ENCODE data around the gene OSMR. TPM values are rescaled to one million over a fixed set of nuclear protein-coding genes. Genes with fewer than 3 reads are reported as not detected.

Gene OSMR
- polyA plus RNA-seq (2011; rRNA removed): 43.4 and 53.3 TPM in 2 replicates
- 33.3 and 41.2 TPM in 2 replicates for polyA minus RNA-seq (2011; rRNA and poly(A)+ RNA removed)

GRCh38 chr5:38845526-38846378, at the start of gene OSMR:
Gene OSMR, plus strand, starts transcription at chr5:38846012. Its CDS starts 23,033 bp downstream, at chr5:38869045.
- CTCF ChIA-PET: no interaction called here
- POLR2A ChIA-PET: interaction anchor here (0.6 kb wide), 2 partner anchors 120 to 238 kb away, joined by 5 read pairs; no protein-coding TSS in a partner anchor
- no peak for TF ChIP-seq CTCF (IDR thresholded peaks at IDR 0.05; ENCODE audit: insufficient read depth, low read depth, low read length)
- Histone ChIP-seq H3K27me3 (ENCODE audit: control insufficient read depth, insufficient read depth, low read length) (no peaks in the 10 kb centered on the region), H3K36me3 (ENCODE audit: control insufficient read depth, insufficient read depth, low read length) (peaks cover 2% of the 10 kb centered on the region), H3K4me3 (ENCODE audit: low read depth, low read length) (peak within 1 kb of the TSS; percentile 96)
- DNase-seq (ENCODE audit: low read depth): peak; percentile 93

- Histone ChIP-seq H3K27me3 (ENCODE audit: control insufficient read depth, insufficient read depth, low read length) (no peaks in the 10 kb centered on the region; the same call in 1 of the 2 replicates), H3K36me3 (ENCODE audit: control insufficient read depth, insufficient read depth, low read length) (no peaks in the 10 kb centered on the region), H3K4me3 (ENCODE audit: low read depth, low read length) (no peak overlapping the region)
- POLR2A ChIA-PET: interaction anchor here (0.6 kb wide), 1 partner anchor 964 kb away, joined by 3 read pairs; no protein-coding TSS in a partner anchor
- CTCF ChIA-PET: interaction anchor here (1.1 kb wide), 1 partner anchor 14 kb away, joined by 3 read pairs; no protein-coding TSS in a partner anchor
- no peak for DNase-seq (ENCODE audit: low read depth)
- no peak for TF ChIP-seq CTCF (IDR thresholded peaks at IDR 0.05; ENCODE audit: insufficient read depth, low read depth, low read length)
Measured at GRCh38 chr5:38796742-38797108, 49.1 kb upstream of the OSMR start.

- TF ChIP-seq CTCF (IDR thresholded peaks at IDR 0.05; ENCODE audit: insufficient read depth, low read depth, low read length): no peak
- no peak overlapping the region for H3K4me3 ChIP-seq (ENCODE audit: low read depth, low read length)
- H3K36me3 ChIP-seq (ENCODE audit: control insufficient read depth, insufficient read depth, low read length): no peaks in the 10 kb centered on the region
- DNase-seq (ENCODE audit: low read depth): no peak
- no peaks in the 10 kb centered on the region for H3K27me3 ChIP-seq (ENCODE audit: control insufficient read depth, insufficient read depth, low read length)
- ChIA-PET CTCF (interaction anchor here (1.7 to 2.0 kb wide), 2 partner anchors 12 to 415 kb away, joined by 5 read pairs; no protein-coding TSS in a partner anchor), POLR2A (no interaction called here)
Measured at GRCh38 chr5:38797838-38798237, 48.0 kb upstream of the OSMR start.

GRCh38 chr5:38799556-38800377, 46.0 kb upstream of the OSMR start:
- H3K4me3 ChIP-seq (ENCODE audit: low read depth, low read length): no peak overlapping the region
- no peak for DNase-seq (ENCODE audit: low read depth)
- ChIA-PET CTCF (interaction anchor here (0.9 to 1.5 kb wide), 3 partner anchors 8 to 358 kb away, joined by 3 to 4 read pairs (median 4); no protein-coding TSS in a partner anchor), POLR2A (no interaction called here)
- TF ChIP-seq CTCF (IDR thresholded peaks at IDR 0.05; ENCODE audit: insufficient read depth, low read depth, low read length): no peak
- no peaks in the 10 kb centered on the region for H3K36me3 ChIP-seq (ENCODE audit: control insufficient read depth, insufficient read depth, low read length)
- H3K27me3 ChIP-seq (ENCODE audit: control insufficient read depth, insufficient read depth, low read length): no peaks in the 10 kb centered on the region
